ENCODE measurements around the gene FUCA1.

FUCA1 gene

GRCh38 chr1:23796466-23797271 lies 71.4 kb downstream of the FUCA1 start:
- H3K4me3 ChIP-seq (ENCODE audit: low read depth, low read length): no peak overlapping the region
- peaks cover 7% of the 10 kb centered on the region; the same call in 1 of the 2 replicates for H3K36me3 ChIP-seq (ENCODE audit: insufficient read depth, low read length)
- H3K27me3 ChIP-seq (ENCODE audit: insufficient read depth, low read length): no peaks in the 10 kb centered on the region
- no peak overlapping the region for H3K27ac ChIP-seq (ENCODE audit: low read depth, low read length)
- H3K4me1 ChIP-seq (ENCODE audit: control insufficient read depth, insufficient read depth, low read length, unreplicated experiment): peaks cover 23% of the 10 kb centered on the region
- no peak overlapping the region for H2AFZ ChIP-seq (ENCODE audit: low read length, unreplicated experiment)
- peaks cover 27% of the 10 kb centered on the region for H3K79me2 ChIP-seq (ENCODE audit: control insufficient read depth, insufficient read depth, low read length, unreplicated experiment)

- Histone ChIP-seq H3K4me1 (ENCODE audit: control insufficient read depth, insufficient read depth, low read length, unreplicated experiment) (peaks cover 23% of the 10 kb centered on the region), H3K27ac (ENCODE audit: low read depth, low read length) (no peak overlapping the region), H3K36me3 (ENCODE audit: insufficient read depth, low read length) (peaks cover 7% of the 10 kb centered on the region; the same call in 1 of the 2 replicates), H3K4me3 (ENCODE audit: low read depth, low read length) (no peak overlapping the region), H3K27me3 (ENCODE audit: insufficient read depth, low read length) (no peaks in the 10 kb centered on the region), H3K79me2 (ENCODE audit: control insufficient read depth, insufficient read depth, low read length, unreplicated experiment) (peaks cover 33% of the 10 kb centered on the region), H2AFZ (ENCODE audit: low read length, unreplicated experiment) (no peak overlapping the region)
Observed at GRCh38 chr1:23795676-23796465, 72.2 kb downstream of the FUCA1 start.

Measured in ACC112 (cell line).